IPS-15b (cell line): ENCODE data around the gene GLG1.

Experiments used
- H3K27me3 ChIP-seq: one replicate; pipeline ENCODE4 v1.6.1; 2013; ENCODE audit warnings: low read length; ENCODE audit not compliant: control insufficient read depth, insufficient read depth
- H3K36me3 ChIP-seq: one replicate; pipeline ENCODE4 v1.6.1; 2013; ENCODE audit warnings: low read length; ENCODE audit not compliant: control insufficient read depth, insufficient read depth
- H3K4me1 ChIP-seq: one replicate; pipeline ENCODE4 v1.6.1; 2013; ENCODE audit warnings: mild to moderate bottlenecking, low read length; ENCODE audit not compliant: control insufficient read depth, insufficient read depth
- H3K4me3 ChIP-seq: one replicate; pipeline ENCODE4 v1.5.1; 2013; ENCODE audit warnings: low read depth, low read length
- H3K9ac ChIP-seq: one replicate; pipeline ENCODE4 v1.6.1; 2013; ENCODE audit warnings: low read depth, mild to moderate bottlenecking, low read length
- H3K9me3 ChIP-seq: one replicate; pipeline ENCODE4 v1.6.1; 2013; ENCODE audit warnings: mild to moderate bottlenecking, low read length; ENCODE audit not compliant: control insufficient read depth, insufficient read depth

Gene GLG1

GRCh38 chr16:74583926-74584666 is 22.8 kb downstream of the GLG1 start:
- H3K36me3 ChIP-seq, result no peaks in the 10 kb centered on the region
- H3K4me3 ChIP-seq, result no peak overlapping the region
- no peaks in the 10 kb centered on the region for H3K9me3 ChIP-seq
- H3K9ac ChIP-seq, result no peak overlapping the region
- H3K27me3 ChIP-seq, result no peaks in the 10 kb centered on the region
- H3K4me1 ChIP-seq, result no peaks in the 10 kb centered on the region

GRCh38 chr16:74582970-74583369 is 23.9 kb downstream of the GLG1 start:
- Histone ChIP-seq H3K27me3 (no peaks in the 10 kb centered on the region), H3K9me3 (no peaks in the 10 kb centered on the region), H3K4me1 (no peaks in the 10 kb centered on the region), H3K36me3 (no peaks in the 10 kb centered on the region), H3K9ac (no peak overlapping the region), H3K4me3 (no peak overlapping the region)

GRCh38 chr16:74580833-74581232 is 26.1 kb downstream of the GLG1 start:
- Histone ChIP-seq H3K4me1 (no peaks in the 10 kb centered on the region), H3K9ac (no peak overlapping the region), H3K9me3 (no peaks in the 10 kb centered on the region), H3K27me3 (no peaks in the 10 kb centered on the region), H3K36me3 (no peaks in the 10 kb centered on the region), H3K4me3 (no peak overlapping the region)

- Histone ChIP-seq H3K9me3 (no peaks in the 10 kb centered on the region), H3K4me3 (no peak overlapping the region), H3K4me1 (no peaks in the 10 kb centered on the region), H3K9ac (no peak overlapping the region), H3K27me3 (no peaks in the 10 kb centered on the region), H3K36me3 (no peaks in the 10 kb centered on the region)
Observed at GRCh38 chr16:74578838-74579237, 28.1 kb downstream of the GLG1 start.

GRCh38 chr16:74578433-74578832 is 28.5 kb downstream of the GLG1 start:
- H3K36me3 ChIP-seq, result no peaks in the 10 kb centered on the region
- no peak overlapping the region for H3K4me3 ChIP-seq
- no peaks in the 10 kb centered on the region for H3K4me1 ChIP-seq
- no peaks in the 10 kb centered on the region for H3K27me3 ChIP-seq
- no peak overlapping the region for H3K9ac ChIP-seq
- H3K9me3 ChIP-seq, result no peaks in the 10 kb centered on the region

GRCh38 chr16:74577882-74578366 is 29.0 kb downstream of the GLG1 start:
- H3K4me1 ChIP-seq, result no peaks in the 10 kb centered on the region

GRCh38 chr16:74575807-74576643 is 30.9 kb downstream of the GLG1 start:
- Histone ChIP-seq H3K9ac (no peak overlapping the region), H3K36me3 (no peaks in the 10 kb centered on the region), H3K27me3 (no peaks in the 10 kb centered on the region), H3K4me1 (no peaks in the 10 kb centered on the region), H3K9me3 (no peaks in the 10 kb centered on the region), H3K4me3 (no peak overlapping the region)

More at GRCh38 chr16:74577882-74578366, 29.0 kb downstream of the GLG1 start:
- no peaks in the 10 kb centered on the region for H3K27me3 ChIP-seq
- H3K9ac ChIP-seq, result no peak overlapping the region
- no peaks in the 10 kb centered on the region for H3K36me3 ChIP-seq
- no peaks in the 10 kb centered on the region for H3K9me3 ChIP-seq
- no peak overlapping the region for H3K4me3 ChIP-seq

- Histone ChIP-seq H3K9me3 (no peaks in the 10 kb centered on the region), H3K36me3 (no peaks in the 10 kb centered on the region), H3K4me1 (no peaks in the 10 kb centered on the region), H3K9ac (no peak overlapping the region), H3K27me3 (no peaks in the 10 kb centered on the region), H3K4me3 (no peak overlapping the region)
Observed at GRCh38 chr16:74575175-74575806, 31.6 kb downstream of the GLG1 start.

- Histone ChIP-seq H3K4me1 (no peaks in the 10 kb centered on the region), H3K36me3 (no peaks in the 10 kb centered on the region), H3K4me3 (no peak overlapping the region), H3K27me3 (no peaks in the 10 kb centered on the region), H3K9me3 (no peaks in the 10 kb centered on the region), H3K9ac (no peak overlapping the region)
Observed at GRCh38 chr16:74574146-74574545, 32.8 kb downstream of the GLG1 start.

GRCh38 chr16:74573622-74574021 is 33.3 kb downstream of the GLG1 start:
- Histone ChIP-seq H3K27me3 (no peaks in the 10 kb centered on the region), H3K4me1 (no peaks in the 10 kb centered on the region)

GRCh38 chr16:74570412-74571301 is 36.3 kb downstream of the GLG1 start:
- Histone ChIP-seq H3K9me3 (no peaks in the 10 kb centered on the region), H3K27me3 (no peaks in the 10 kb centered on the region), H3K9ac (no peak overlapping the region), H3K36me3 (no peaks in the 10 kb centered on the region), H3K4me1 (no peaks in the 10 kb centered on the region), H3K4me3 (no peak overlapping the region)

More at GRCh38 chr16:74573622-74574021, 33.3 kb downstream of the GLG1 start:
- H3K36me3 ChIP-seq, result no peaks in the 10 kb centered on the region
- no peak overlapping the region for H3K9ac ChIP-seq
- H3K4me3 ChIP-seq, result no peak overlapping the region
- no peaks in the 10 kb centered on the region for H3K9me3 ChIP-seq
